ENCODE results near the gene HIP1.

Gene HIP1

DNA sequence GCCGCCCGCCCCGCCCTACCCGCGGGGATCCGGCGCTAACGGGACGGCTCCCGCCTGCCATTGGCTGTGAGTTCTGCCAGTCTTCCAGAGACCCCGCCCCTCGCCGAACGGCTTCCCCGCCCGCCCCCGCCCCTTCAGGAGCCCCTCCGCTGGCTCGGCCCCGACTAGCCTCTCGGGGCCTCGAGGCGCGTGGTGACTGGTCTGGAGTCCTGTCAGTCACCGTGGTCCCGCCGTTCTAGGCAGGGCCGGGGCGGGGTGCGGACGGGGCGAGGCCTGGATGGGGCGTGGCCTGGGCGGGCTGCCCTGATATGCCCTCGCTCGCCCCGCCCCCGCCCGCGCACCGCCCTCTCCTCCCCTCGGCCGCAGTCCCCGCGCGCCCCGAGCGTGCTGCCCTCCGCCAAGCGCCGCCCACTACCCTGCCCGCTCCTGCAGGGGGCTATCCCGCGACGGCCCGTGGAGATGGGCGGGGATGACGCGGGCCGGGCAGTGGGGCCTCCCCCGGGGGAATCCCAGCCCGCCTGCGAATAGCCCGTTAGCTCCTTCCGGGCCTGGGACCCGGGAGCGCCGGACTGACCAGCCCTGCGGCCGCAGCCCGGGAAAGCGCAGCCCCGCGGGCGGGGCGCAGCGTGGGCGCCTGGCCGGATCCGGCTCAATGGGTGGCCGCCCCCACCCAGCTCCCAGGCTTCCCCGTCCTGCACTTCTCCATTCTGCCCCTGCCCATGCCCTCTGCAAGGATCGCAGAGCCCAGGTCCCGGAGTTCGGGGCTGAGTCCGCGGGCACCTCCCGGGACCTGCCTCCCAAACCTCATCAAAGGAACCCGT is 444 bp upstream of the HIP1 start:
- H3K79me2 ChIP-seq (ENCODE audit: insufficient read depth, low read depth) = no peaks in the 10 kb centered on the region
- H3K27me3 ChIP-seq (ENCODE audit: insufficient read depth, low read depth) = no peaks in the 10 kb centered on the region; the same call in 1 of the 2 replicates
- no peaks in the 10 kb centered on the region for H4K20me1 ChIP-seq (ENCODE audit: insufficient read depth)
- no peak for TF ChIP-seq CTCF (conservative IDR thresholded peaks at IDR 0.05; ENCODE audit: low read depth, low read length)
- H3K4me1 ChIP-seq (ENCODE audit: low read depth, poor library complexity, severe bottlenecking) = peaks cover 10% of the 10 kb centered on the region
- H3K36me3 ChIP-seq (ENCODE audit: insufficient read depth) = no peaks in the 10 kb centered on the region
- H3K4me2 ChIP-seq = peak overlapping the region; percentile 32
- no peak overlapping the region for H3K4me3 ChIP-seq (IDR thresholded peaks at IDR 0.05; ENCODE audit: insufficient read depth, low read depth, low read length)
- peak overlapping the region; percentile 100 for H2AFZ ChIP-seq (ENCODE audit: low read depth)
- peak overlapping the region; percentile 64; the same call in 1 of the 2 replicates for H3K9ac ChIP-seq
- H3K27ac ChIP-seq = peak overlapping the region; percentile 57

DNA sequence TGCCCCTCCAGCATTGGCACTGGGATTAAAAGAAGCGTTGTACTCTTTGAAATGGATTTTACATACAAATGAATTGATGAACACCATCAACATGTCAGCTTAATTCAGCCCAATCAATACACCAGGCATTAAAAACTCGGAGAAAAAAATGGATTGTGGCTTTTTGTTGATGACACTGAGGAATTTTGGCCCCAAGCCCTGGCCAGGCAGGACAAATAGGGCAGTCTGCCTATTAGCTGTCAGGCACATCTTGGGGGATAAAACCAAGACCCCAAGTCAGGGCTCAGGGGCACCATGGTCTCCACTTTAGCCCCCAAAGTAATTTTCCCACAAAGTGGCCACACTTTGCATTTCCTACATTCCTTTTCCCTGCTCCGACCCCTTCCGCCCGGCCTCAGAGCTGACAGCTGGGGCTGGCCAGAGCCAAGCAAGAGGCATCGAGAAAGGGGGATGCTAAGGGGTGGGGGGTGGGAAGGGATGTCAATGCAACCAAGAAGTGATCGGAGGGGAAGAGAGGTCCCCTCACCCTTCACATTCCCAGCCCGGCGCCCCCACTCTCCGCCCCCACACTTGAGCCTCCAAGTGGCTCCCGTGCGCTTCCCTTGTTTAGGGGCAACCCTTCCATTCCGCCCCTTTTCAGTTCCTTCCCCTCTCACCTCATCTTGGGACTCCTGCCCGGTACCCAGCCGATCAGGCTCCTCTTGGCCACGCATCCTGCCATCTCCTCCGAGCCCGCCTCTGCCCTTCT is 711 bp downstream of the HIP1 start:
- H3K4me1 ChIP-seq (ENCODE audit: low read depth, poor library complexity, severe bottlenecking) = peaks cover 10% of the 10 kb centered on the region
- no peak overlapping the region for H3K27ac ChIP-seq
- H3K4me3 ChIP-seq (IDR thresholded peaks at IDR 0.05; ENCODE audit: insufficient read depth, low read depth, low read length) = no peak overlapping the region
- peak overlapping the region; percentile 100 for H2AFZ ChIP-seq (ENCODE audit: low read depth)
- no peaks in the 10 kb centered on the region for H3K36me3 ChIP-seq (ENCODE audit: insufficient read depth)
- H3K79me2 ChIP-seq (ENCODE audit: insufficient read depth, low read depth) = no peaks in the 10 kb centered on the region
- TF ChIP-seq CTCF (conservative IDR thresholded peaks at IDR 0.05; ENCODE audit: low read depth, low read length) = no peak
- no peaks in the 10 kb centered on the region for H4K20me1 ChIP-seq (ENCODE audit: insufficient read depth)
- peak overlapping the region; percentile 58; the same call in 1 of the 2 replicates for H3K9ac ChIP-seq
- H3K27me3 ChIP-seq (ENCODE audit: insufficient read depth, low read depth) = no peaks in the 10 kb centered on the region; the same call in 1 of the 2 replicates
- peak overlapping the region; percentile 92 for H3K4me2 ChIP-seq

- Histone ChIP-seq H3K9ac (no peak overlapping the region), H3K4me1 (ENCODE audit: low read depth, poor library complexity, severe bottlenecking) (peaks cover 10% of the 10 kb centered on the region), H4K20me1 (ENCODE audit: insufficient read depth) (no peaks in the 10 kb centered on the region), H3K79me2 (ENCODE audit: insufficient read depth, low read depth) (no peaks in the 10 kb centered on the region), H3K4me3 (IDR thresholded peaks at IDR 0.05; ENCODE audit: insufficient read depth, low read depth, low read length) (no peak overlapping the region), H3K4me2 (no peak overlapping the region), H3K27me3 (ENCODE audit: insufficient read depth, low read depth) (no peaks in the 10 kb centered on the region; the same call in 1 of the 2 replicates), H3K36me3 (ENCODE audit: insufficient read depth) (no peaks in the 10 kb centered on the region), H2AFZ (ENCODE audit: low read depth) (no peak overlapping the region), H3K27ac (no peak overlapping the region)
- no peak for TF ChIP-seq CTCF (conservative IDR thresholded peaks at IDR 0.05; ENCODE audit: low read depth, low read length)
Measured at GRCh38 chr7:75735581-75736350, 3.0 kb downstream of the HIP1 start.

Measured in KMS-11 (cell line).